NT2/D1 (cell line): ENCODE data around the gene CCSER1.

Source experiments
- SUZ12 ChIP-seq: IDR thresholded peaks from 2 replicates; pipeline ENCODE4 v1.6.1; 2011; ENCODE audit not compliant: insufficient read length, insufficient read depth; ENCODE audit errors: extremely low read depth
- YY1 ChIP-seq: IDR thresholded peaks from 2 replicates; pipeline ENCODE4 v1.6.1; 2011; ENCODE audit not compliant: insufficient read length, insufficient read depth
- ZNF274 ChIP-seq: IDR thresholded peaks from 2 replicates; pipeline ENCODE4 v1.6.1; 2011; ENCODE audit warnings: mild to moderate bottlenecking, low read depth, low read length

DNA sequence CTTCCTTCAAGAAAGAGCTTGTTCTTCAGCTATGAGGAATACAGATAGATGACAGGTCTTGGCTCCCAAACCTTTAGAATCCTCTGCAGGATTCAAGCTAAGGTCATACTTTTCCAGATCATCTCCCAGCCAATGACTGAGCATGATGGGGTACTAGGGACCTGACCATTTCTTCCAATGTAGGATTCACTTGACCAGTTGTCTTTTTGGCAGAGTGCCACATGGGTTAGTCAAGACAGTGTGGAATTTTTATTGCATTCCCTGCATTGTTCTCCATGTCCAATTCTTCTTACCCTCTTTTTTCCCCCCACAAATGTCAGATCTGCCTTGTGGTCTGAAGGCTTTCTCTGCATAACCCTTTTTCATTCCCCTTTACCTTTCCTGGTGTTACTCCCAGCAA, 99.5 kb downstream of the CCSER1 start:
- TF ChIP-seq YY1: no peak
- no peak for TF ChIP-seq ZNF274
- no peak for TF ChIP-seq SUZ12
